ENCODE results near the gene TEX2.
A peak's percentile ranks its signal among the peaks of the same experiment; 100 is the strongest.

TEX2 gene

DNA sequence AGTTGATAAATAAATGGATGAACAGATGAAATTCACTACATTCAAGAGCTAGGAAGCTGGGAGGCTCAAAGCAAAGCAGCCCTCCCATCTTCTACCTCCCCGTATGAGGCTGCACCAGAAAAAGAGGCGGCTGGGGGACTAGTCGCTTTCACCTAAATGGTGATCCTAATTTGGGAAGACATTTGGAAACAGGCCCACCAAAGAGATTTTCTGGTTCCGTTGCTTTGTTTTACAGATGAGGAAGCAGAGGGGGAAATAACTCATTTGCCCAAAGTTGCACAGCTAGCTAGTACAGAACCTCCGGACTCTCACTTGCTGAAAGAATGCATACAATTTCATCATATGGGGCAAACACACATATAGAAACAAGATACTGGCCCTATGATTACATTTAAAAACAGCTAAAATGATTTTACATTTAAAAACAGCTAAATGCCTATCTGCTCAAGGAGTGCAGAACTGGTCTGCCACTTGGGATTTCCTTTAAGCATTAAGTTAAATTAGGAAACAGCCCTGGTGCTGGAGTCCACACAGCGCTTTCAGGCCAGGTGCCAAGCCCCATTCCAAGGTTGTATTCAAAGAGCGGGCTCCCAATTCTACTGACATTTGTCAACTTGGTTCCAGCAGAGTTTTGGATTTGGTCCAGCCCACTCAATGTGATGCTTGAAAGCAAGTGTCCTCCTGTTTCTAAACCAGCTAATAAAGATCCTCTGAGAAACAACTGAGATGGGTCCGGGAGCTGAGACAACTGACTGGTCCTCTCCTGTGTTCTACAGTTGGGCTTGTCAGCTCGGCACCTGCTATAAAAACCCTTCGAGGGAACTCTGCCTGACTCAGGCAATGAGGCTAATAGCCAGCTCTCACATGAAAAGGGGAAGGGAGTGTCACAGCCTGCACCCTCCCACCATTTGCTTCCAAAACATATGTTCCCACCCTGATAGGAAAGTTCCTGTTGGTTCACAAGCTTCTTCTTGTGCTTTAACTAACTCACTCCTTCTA, 144.8 kb downstream of the TEX2 start:
- DNase-seq (ENCODE audit: low read depth in 2 of 2): no peak

DNA sequence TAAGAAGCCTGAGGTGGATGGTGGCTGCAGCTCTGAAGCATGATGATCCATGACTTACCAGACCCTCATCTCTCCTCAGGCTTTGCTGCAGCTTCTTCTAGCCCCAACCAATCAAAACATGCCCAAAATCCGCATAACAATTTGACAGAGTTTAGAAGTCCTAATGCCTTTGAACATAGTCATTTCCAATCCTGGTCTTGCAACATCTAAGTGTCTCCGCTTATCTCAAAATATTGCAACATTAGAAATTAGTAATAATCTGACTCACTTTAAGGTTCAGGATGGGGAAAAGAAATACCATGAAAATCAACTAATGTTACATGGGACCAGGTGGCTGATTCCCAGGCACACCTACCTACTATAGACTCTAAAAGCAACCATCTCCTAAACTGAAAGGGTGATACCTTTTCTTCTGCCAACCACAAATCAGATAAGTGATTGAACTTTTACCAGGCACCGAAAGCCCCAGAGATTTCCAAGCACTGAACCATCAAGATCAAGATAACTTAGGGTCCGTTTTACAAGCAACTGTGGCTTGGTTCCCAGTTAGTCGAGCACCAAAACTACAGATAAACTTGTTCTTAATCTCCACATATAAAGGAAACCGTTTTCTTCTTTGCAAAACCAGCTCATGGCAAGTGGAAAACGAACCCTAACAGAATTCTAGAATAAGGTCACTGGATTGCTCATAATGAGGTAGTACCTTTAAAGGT, 147.1 kb downstream of the TEX2 start:
- peak; percentile 55 to 63 for DNase-seq (ENCODE audit: low read depth in 2 of 2)

DNA sequence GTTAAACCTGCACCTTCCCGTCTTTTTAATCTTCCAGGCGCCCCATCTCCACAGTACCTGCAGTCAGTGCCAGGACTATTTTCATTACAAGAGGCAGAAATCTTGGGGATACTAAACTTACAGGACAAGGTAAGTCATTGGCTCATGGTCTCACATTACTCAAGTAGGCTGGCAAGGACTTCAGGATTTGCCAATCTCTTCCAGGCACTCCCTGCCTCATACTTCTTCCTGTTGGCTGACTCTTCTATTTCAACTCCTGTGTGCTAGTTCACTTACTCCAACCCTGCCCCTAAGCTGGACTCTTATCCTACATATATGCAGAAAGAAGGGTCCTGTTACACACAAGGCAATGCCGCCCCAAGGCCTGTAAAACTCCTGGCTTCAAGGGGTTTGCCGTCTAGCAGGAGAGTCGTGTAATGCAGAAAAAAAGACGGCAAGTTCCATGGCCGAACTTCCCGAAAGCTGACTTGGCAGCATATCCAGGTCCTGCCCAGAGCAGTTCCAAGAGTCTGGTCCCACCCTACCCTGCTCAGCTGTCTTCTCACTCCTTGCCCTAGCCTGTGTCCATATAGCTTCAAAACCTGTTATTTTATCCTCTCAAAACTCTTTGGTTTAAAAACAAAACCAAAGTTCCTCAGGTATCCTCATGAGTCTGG, 147.9 kb downstream of the TEX2 start:
- no peak for DNase-seq (ENCODE audit: low read depth in 2 of 2)

DNA sequence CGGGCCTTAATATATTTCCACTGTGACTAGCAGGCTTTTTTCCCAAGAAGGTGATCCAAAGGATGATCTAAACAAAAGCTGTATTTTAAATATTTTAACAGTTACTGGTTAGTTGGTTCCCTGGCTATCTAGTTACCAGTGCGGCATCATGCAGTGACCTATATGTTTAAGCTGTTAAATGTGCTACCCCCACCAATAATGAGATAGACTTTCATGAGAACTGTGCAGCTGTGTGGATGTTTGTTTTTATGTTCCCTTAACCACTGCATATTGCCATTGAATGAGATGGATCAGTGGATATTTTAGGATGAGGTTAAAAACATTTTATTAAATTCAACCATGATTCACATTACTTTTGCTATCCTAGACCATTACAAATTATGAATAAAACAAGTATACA, 150.1 kb downstream of the TEX2 start:
- DNase-seq (ENCODE audit: low read depth in 2 of 2): no peak

DNA sequence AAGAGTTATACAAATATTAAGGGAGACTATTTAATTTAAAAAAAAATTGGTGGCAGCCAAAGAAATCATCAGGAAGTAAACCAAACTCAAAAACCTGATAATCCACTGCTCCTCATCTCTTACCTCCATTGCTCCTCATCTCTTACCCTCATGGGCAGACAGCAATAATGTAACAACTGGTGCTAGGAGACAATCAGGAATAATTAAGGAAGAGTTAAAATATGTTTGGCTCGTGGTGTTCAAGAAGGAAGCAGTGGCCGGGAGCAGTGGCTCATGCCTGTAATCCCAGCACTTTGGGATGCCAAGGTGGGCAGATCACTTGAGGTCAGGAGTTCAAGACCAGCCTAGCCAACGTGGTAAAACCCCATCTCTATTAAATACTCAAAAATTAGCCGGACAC, 151.2 kb downstream of the TEX2 start:
- DNase-seq (ENCODE audit: low read depth in 2 of 2): no peak

DNA sequence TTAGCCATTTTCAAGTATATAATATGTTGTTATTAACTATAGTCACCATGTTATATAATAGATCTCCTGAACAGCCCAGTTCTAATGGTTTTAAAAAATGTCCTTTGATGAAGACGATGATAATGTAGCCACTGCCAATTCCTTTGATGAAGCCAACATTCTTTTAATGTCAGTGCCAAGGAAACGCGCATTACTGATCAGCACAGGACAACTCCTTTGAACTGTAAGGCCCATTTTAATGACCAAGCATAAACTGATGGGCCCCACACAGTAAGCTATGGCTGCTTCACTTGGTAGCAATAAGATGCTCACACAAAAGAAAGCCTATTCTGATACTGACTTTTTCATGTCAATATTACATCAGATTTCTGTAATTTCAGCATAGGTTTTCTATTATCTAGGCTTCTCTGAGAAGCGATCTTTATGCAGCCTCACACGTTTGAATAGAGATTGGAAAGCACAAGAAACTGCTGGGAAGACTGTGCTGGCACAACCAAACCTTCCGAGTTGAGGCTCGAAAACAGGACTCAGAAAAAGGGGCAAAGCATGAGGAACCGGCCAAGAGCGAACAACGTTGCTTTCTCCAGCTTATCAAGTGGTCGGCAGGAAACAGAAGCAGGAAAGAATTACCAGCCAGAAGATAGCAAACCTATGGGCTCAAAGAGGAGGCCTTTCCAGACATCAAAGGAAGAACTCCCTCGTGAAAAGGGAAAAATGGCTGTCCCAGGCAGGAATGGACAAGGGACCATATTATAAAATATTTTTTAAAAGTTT, 152.5 kb downstream of the TEX2 start:
- DNase-seq (ENCODE audit: low read depth in 2 of 2): no peak

DNA sequence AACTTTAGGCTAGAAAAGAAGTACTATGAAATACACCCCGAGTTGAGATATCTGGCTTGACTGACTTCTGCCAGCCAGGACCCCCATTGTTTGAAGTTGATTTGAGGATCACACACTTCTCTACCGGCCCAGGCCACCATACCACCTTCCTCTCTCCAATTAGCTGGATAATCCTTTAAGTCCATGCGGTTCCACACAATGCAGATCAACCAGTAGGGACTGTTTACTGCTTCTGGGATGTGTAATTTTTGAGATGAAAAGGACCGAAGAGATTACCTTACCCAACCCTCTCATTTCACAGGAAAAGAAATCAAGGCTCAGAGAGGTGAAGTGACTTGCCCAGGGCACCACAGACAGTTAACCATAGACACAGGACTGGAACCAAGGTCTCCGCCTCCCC, 153.7 kb downstream of the TEX2 start:
- DNase-seq (ENCODE audit: low read depth in 2 of 2): no peak

DNA sequence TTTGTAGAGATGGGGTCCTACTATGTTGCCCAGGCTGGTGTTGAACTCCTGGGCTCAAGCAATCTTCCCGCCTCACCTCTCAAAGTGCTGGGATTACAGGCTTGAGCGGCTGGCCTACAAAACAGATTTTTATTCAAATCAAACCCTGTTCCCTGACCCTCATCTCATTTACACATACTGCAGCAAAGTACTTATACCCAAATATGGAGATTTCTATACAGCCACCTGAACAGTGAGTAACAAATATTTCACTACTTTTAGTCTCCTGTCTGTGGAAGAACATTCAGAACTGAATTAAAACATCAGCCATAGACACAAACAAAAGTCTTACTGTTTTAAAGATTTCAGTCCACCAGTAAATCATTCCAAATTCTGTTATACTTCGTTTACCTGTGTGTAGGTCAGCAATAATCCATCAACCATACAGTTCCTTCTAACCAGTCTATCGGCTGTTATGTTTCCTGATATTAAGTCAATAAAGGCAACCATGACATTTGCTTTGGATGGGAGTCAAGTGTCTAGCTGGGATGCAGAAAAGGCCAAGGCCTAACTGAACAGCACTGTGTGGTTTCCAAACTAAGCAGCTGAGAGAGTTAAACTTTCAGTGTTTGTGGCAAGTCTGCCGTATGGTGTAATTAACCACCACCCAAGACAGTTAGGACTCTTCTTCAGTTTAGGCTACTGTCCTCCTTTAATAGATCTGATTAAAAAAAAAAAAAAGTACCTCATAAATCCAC, 155.4 kb downstream of the TEX2 start:
- no peak for DNase-seq (ENCODE audit: low read depth in 2 of 2)

DNA sequence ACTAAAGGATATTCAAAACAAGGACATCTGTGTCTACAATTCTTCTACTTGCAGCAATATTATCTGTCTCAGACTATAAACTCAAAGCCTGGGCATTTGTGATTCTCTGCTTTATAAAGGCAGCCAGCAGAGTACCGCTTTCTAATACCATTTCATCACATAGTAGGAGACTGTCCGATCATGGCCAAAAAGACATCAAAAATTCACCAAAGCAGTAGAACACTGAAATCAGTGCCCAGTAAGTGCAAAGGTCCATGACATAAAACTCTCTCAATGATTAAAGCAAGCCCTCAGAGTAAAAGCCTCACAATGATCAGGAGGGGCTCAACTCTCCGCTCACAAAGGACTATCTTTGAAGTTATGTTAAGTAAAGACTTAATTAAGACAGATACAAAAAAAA, 156.1 kb downstream of the TEX2 start:
- no peak for DNase-seq (ENCODE audit: low read depth in 2 of 2)

DNA sequence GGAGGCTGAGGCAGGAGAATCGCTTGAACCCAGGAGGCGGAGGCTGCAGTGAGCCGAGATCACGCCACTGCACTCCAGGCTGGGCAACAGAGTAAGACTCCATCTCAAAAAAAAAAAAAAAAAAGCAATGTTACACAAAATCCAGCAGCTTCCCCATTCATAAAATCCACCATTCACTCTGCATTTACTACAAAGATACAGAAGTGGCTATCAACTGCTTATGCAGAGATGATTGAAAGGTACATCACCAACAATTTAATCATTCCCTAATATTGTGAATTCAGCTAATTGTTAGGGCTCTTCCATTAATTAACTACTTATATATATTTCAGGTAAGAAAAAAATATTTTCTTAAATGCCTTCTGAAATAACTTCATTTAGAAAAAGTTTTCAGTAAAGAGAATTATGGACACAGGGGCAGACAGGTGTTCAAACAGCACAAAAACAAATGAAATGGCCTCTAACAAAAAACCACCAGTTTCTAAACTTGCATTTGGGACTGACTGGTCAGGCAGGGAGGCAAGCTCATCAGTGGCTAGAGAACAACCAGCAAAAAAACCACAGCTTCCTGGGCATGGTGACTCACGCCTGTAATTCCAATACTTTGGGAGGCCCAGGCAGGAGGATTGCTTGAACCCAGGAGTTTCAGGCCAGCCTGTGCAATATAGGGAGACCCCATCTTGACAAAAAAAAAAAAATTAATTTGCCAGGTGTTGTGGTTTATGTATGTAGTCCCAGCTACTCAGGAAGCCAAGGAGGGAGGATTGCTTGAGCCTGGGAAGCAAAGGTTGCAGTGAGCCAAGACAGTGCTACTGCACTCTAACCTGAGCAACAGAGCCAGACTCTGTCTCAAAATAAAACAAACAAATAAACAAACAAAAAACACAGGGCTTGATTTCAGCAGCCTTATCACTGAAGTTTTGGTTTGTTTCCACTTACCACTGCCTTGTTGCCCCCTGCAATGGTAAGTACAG, 159.4 kb downstream of the TEX2 start:
- no peak for DNase-seq (ENCODE audit: low read depth in 2 of 2)

DNA sequence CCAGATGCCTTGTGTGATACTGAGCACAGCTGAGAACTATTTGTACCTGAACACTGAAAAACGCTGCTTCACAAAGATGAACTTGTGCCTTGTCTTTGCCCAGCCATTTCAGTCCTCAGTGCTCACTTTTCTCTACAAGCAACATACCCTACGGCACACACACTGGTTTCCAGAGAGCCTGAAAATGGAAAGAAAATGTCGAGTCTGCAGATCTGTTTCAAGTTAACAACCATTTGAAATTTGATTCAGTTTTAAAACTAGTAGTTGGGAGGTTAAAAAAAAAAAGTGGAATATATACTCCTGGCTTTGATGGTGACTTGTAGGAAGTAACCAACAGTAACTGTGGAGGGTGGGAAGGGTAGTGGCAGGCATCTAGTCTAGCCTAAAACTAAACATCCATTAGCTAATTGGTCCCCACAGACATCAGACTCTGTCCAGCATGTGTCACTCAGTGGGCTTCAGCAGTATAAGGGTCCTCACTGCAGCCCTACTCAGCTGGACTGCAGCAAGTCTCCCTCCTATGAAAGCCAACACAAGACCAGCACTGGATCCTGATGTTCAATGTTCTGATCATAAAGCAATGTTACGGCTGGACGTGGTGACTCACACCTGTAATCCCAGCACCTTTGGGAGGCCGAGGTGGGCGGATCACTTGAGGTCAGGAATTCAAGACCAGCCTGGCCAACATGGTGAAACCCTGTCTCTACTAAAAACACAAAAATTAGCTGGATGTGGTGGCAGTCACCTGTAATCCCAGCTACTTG, 160.3 kb downstream of the TEX2 start:
- no peak for DNase-seq (ENCODE audit: low read depth in 2 of 2)

DNA sequence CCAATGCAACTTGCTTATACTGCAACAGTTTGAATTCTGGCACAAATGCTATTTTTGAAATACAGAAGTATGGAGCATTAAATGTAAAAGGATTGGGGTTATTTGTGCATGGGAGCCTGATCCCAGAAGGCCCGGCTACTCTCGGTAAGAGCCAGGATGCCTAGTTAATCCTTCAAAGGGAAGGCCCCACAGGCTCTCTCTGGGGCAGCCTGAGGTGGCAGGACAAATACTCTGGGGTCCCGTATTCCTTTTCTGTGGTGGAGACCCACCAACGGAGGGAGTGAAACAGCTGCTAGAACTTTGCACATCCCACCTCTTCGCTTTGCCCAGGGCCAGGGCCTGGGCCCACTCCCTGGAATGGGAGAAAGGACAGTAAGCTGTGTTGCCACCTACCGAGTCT, 163.5 kb downstream of the TEX2 start:
- no peak for DNase-seq (ENCODE audit: low read depth in 2 of 2)
